Rectal smooth muscle tissue (tissue), 1 donor: Measurements from ENCODE around the gene AOC1.
A peak's percentile ranks its signal among the peaks of the same experiment; 100 is the strongest.
"Not testable (repeated sequence)": the region's sequence is repeated elsewhere in the genome, so short reads cannot be mapped to it uniquely, and the experiment has no call there.

Experiments used
- H3K27ac ChIP-seq: one replicate; pipeline ENCODE4 v1.7.0; 2013; ENCODE audit warnings: low read depth, low read length, inconsistent platforms
- H3K27me3 ChIP-seq: one replicate; pipeline ENCODE4 v1.7.0; 2013; ENCODE audit warnings: low read length; ENCODE audit not compliant: control insufficient read depth, insufficient read depth
- H3K36me3 ChIP-seq: one replicate; pipeline ENCODE4 v1.7.0; 2013; ENCODE audit warnings: low read length; ENCODE audit not compliant: control insufficient read depth, insufficient read depth
- H3K4me1 ChIP-seq: one replicate; pipeline ENCODE4 v1.7.0; 2013; ENCODE audit warnings: low read length; ENCODE audit not compliant: control insufficient read depth, insufficient read depth
- H3K4me3 ChIP-seq: one replicate; pipeline ENCODE4 v1.7.0; 2013; ENCODE audit warnings: low read length
- H3K9ac ChIP-seq: one replicate; pipeline ENCODE4 v1.7.0; 2013; ENCODE audit warnings: low read length

Gene AOC1

GRCh38 chr7:150898475-150899011 is 46.2 kb downstream of the AOC1 start:
- H3K4me3 ChIP-seq = no peak overlapping the region
- H3K27me3 ChIP-seq = no peaks in the 10 kb centered on the region
- H3K27ac ChIP-seq = no peak overlapping the region
- H3K36me3 ChIP-seq = no peaks in the 10 kb centered on the region
- H3K9ac ChIP-seq = no peak overlapping the region
- peaks cover 21% of the 10 kb centered on the region for H3K4me1 ChIP-seq

DNA sequence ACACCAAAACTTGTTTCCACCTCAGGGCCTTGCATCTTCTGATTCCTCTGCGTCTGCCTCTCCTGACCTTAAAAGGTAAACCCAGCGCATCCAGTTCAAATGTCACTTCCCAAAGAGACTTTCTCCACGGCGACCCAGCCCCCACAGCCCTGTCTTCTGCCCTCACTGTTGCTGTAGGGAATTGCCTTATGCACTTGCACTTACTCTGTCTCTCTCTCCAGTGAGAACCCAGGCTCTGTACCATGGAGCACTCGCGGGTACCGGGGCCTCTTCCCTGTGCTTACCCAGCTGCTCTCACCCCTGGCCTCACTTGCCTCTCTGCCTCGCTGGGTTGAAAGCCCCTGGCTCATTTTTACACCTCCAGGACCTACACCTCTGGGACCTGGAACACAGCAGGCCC is 48.4 kb downstream of the AOC1 start:
- peaks cover 29% of the 10 kb centered on the region for H3K4me1 ChIP-seq
- no peaks in the 10 kb centered on the region for H3K27me3 ChIP-seq
- H3K27ac ChIP-seq = no peak overlapping the region
- no peak overlapping the region for H3K9ac ChIP-seq
- no peak overlapping the region for H3K4me3 ChIP-seq
- H3K36me3 ChIP-seq = no peaks in the 10 kb centered on the region

GRCh38 chr7:150901160-150902035 is 49.1 kb downstream of the AOC1 start:
- H3K4me3 ChIP-seq = no peak overlapping the region
- H3K4me1 ChIP-seq = peaks cover 29% of the 10 kb centered on the region
- H3K27me3 ChIP-seq = no peaks in the 10 kb centered on the region
- H3K9ac ChIP-seq = no peak overlapping the region
- peak overlapping the region; percentile 40 for H3K27ac ChIP-seq
- no peaks in the 10 kb centered on the region for H3K36me3 ChIP-seq

GRCh38 chr7:150902078-150903033 is 50.0 kb downstream of the AOC1 start:
- H3K36me3 ChIP-seq = no peaks in the 10 kb centered on the region
- H3K4me1 ChIP-seq = peaks cover 29% of the 10 kb centered on the region
- H3K9ac ChIP-seq = no peak overlapping the region
- H3K27me3 ChIP-seq = no peaks in the 10 kb centered on the region
- peak overlapping the region; percentile 40 for H3K27ac ChIP-seq
- H3K4me3 ChIP-seq = no peak overlapping the region

- Histone ChIP-seq H3K4me3 (no peak overlapping the region), H3K27me3 (no peaks in the 10 kb centered on the region), H3K27ac (peak overlapping the region; percentile 79), H3K9ac (no peak overlapping the region), H3K36me3 (no peaks in the 10 kb centered on the region), H3K4me1 (peaks cover 28% of the 10 kb centered on the region)
Measured at GRCh38 chr7:150903606-150904005, 51.3 kb downstream of the AOC1 start.

GRCh38 chr7:150904011-150904909 is 51.9 kb downstream of the AOC1 start:
- Histone ChIP-seq H3K36me3 (no peaks in the 10 kb centered on the region), H3K27ac (peak overlapping the region; percentile 79), H3K4me3 (no peak overlapping the region), H3K4me1 (peaks cover 25% of the 10 kb centered on the region), H3K9ac (no peak overlapping the region), H3K27me3 (no peaks in the 10 kb centered on the region)

DNA sequence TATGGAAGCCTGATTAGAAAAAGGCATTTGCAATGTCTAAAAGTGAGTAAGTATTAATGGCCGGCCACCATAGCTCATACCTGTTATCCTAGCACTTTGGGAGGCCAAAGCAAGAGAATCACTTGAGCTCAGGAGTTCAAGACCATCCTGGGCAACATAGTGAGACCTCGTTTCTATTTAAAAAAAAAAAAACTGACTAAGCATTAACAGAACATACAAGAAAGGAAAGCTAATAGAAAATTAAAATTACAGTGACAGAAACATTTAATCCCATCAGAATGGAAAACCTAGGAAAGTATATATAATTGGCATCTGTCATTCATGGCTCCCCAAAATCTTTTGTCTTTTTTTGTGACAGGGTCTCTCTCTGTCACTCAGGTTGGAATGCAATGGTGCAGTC is 55.9 kb downstream of the AOC1 start:
- Histone ChIP-seq H3K36me3 (no peaks in the 10 kb centered on the region), H3K4me3 (no peak overlapping the region), H3K4me1 (peaks cover 11% of the 10 kb centered on the region), H3K27ac (no peak overlapping the region), H3K9ac (no peak overlapping the region), H3K27me3 (no peaks in the 10 kb centered on the region)

- Histone ChIP-seq H3K27ac (no peak overlapping the region), H3K27me3 (no peaks in the 10 kb centered on the region), H3K4me1 (peaks cover under 1% of the 10 kb centered on the region), H3K9ac (no peak overlapping the region), H3K4me3 (no peak overlapping the region), H3K36me3 (no peaks in the 10 kb centered on the region)
Measured at GRCh38 chr7:150909200-150909995, 57.1 kb downstream of the AOC1 start.

- H3K4me3 ChIP-seq, H3K27ac ChIP-seq, H3K9ac ChIP-seq, H3K27me3 ChIP-seq, H3K4me1 ChIP-seq, H3K36me3 ChIP-seq: not testable (repeated sequence)
Measured at GRCh38 chr7:150910305-150910995, 58.1 kb downstream of the AOC1 start.

GRCh38 chr7:150910996-150911422 is 58.7 kb downstream of the AOC1 start:
- Histone ChIP-seq H3K27ac (no peak overlapping the region), H3K27me3 (no peaks in the 10 kb centered on the region), H3K36me3 (no peaks in the 10 kb centered on the region), H3K9ac (no peak overlapping the region), H3K4me3 (no peak overlapping the region), H3K4me1 (no peaks in the 10 kb centered on the region)
